H1 (cell line): Measurements from ENCODE around the gene DDX21. TPM values are rescaled to one million over a fixed set of nuclear protein-coding genes. Genes with fewer than 3 reads are reported as not detected.

Experiments used
- CBX8 ChIP-seq: fragments of 300-800, 300-1000 bp; sonication (generic); IDR thresholded peaks from 2 replicates; pipeline ENCODE4 v1.7.1; 2016; ENCODE audit warnings: low read depth, low read length, borderline replicate concordance
- CHD1 ChIP-seq: IDR thresholded peaks from 2 replicates; pipeline ENCODE4 v1.6.1; 2012; ENCODE audit warnings: low read depth, low read length, improper control_type of control experiment
- HDAC6 ChIP-seq: IDR thresholded peaks from one replicate; pipeline ENCODE4 v1.7.1; 2012; ENCODE audit warnings: low read depth, mild to moderate bottlenecking, inconsistent platforms, low read length, moderate library complexity
- MAFK ChIP-seq: IDR thresholded peaks from 2 replicates; pipeline ENCODE4 v1.6.1; 2012; ENCODE audit warnings: low read depth, mild to moderate bottlenecking, improper control_type of control experiment, low read length
- POLR2AphosphoS5 ChIP-seq: IDR thresholded peaks from 2 replicates; pipeline ENCODE4 v1.6.1; 2011; ENCODE audit warnings: low read depth, low read length
- TBP ChIP-seq: IDR thresholded peaks from 2 replicates; pipeline ENCODE4 v1.6.1; 2011; ENCODE audit warnings: low read depth, low read length, improper control_type of control experiment
- polyA plus RNA-seq, 7 experiments: library from polyadenylated mRNA; depleted of rRNA in 3 of 7; stranded (reverse) in 5 of 7; unstranded in 2 of 7; fragments of >200 nt in 5 of 7; fragments of 200-250 nt in 2 of 7; gene quantifications; 1 replicate in 5 of 7; 2 replicates in 1 of 7; 4 replicates in 1 of 7; pipeline versions ENCODE4 v1.2.1 to v1.2.3, GENCODE V29; 2011 to 2013; ENCODE audit warnings: missing spikeins in 2 of 7, mixed read lengths in 2 of 7
- total RNA-seq: library from RNA; stranded (reverse); fragmentation: NEBNext Ultra II Directional; extraction: Animal tissue kit (Norgen Biotek cat#: 25700); gene quantifications from 2 replicates; pipeline ENCODE4 v1.2.1, GENCODE V29; 2021

The DDX21 gene
- total and polyA plus RNA-seq, 2 of the 8 experiments (the other 6 are each of a cell fraction or from before 2014, with no cell fraction given) = 67.0 to 195 TPM

DNA sequence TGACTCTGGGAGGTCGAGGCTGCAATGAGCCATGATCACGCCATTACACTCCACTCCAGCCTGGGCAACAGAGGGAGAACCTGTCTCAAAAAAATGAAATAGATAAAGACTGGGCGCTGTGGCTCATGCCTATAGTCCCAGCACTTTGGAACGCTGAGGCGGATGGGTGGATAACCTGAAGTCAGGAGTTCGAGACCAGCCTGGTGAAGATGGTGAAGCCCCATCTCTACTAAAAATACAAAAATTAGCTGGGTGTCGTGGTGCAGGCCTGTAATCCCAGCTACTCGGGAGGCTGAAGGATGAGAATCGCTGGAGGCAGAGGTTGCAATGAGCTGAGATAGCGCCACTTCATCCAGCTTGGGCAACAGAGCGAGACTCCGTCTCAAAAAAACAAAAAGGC lies 1.1 kb upstream of the DDX21 start (continued):
- no peak for TF ChIP-seq HDAC6
- no peak for TF ChIP-seq TBP
- no peak for TF ChIP-seq POLR2AphosphoS5
- TF ChIP-seq MAFK = no peak
- no peak for TF ChIP-seq CHD1
- no peak for TF ChIP-seq CBX8
- TF ChIP-seq, all 59 proteins: peak for 0
